G401 (cell line): ENCODE data around the gene OS9. TPM values are rescaled to one million over a fixed set of nuclear protein-coding genes. Genes with fewer than 3 reads are reported as not detected.
A peak's percentile ranks its signal among the peaks of the same experiment; 100 is the strongest.
"Not testable (repeated sequence)": the region's sequence is repeated elsewhere in the genome, so short reads cannot be mapped to it uniquely, and the experiment has no call there.

ENCODE experiments used
- DNase-seq: peaks from one replicate; pipeline ENCODE4 v3.0.0-alpha.2; 2015; ENCODE audit warnings: low spot score
- in situ Hi-C: cut with HindIII; loops from 2 replicates; pipeline ENCODE4 v1.10.0; 2016; ENCODE audit warnings: low sequenced_read_pairs, mixed read lengths
- total RNA-seq: library from RNA; depleted of rRNA; stranded (reverse); fragments of >200 nt; shearing (Covaris generic); gene quantifications from 2 replicates; pipeline ENCODE4 v1.2.3, GENCODE V29; 2014

Gene OS9
- total RNA-seq, 1 experiment from 2014 or later, result 134 TPM

DNA sequence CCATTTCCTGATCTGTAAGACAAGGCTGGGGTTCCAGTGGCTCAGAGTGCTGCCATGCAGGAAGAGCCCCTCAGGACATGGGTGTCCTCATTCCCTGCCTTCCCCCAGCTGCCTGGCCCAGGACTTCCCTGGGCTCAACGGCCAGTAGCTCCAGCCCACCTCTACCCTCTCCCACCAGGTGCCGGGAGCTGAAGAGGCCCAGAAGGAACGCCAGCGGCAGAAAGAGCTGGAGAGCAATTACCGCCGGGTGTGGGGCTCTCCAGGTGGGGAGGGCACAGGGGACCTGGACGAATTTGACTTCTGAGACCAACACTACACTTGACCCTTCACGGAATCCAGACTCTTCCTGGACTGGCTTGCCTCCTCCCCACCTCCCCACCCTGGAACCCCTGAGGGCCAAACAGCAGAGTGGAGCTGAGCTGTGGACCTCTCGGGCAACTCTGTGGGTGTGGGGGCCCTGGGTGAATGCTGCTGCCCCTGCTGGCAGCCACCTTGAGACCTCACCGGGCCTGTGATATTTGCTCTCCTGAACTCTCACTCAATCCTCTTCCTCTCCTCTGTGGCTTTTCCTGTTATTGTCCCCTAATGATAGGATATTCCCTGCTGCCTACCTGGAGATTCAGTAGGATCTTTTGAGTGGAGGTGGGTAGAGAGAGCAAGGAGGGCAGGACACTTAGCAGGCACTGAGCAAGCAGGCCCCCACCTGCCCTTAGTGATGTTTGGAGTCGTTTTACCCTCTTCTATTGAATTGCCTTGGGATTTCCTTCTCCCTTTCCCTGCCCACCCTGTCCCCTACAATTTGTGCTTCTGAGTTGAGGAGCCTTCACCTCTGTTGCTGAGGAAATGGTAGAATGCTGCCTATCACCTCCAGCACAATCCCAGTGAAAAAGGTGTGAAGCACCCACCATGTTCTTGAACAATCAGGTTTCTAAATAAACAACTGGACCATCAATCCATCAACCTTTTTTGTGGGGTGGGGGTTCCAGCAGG, 27.0 kb downstream of the OS9 start:
- in situ Hi-C loops, result no loop called here
- no peak for DNase-seq

- in situ Hi-C loops, DNase-seq: not testable (repeated sequence)
Observed at GRCh38 chr12:57721846-57722608, 28.1 kb downstream of the OS9 start.

DNA sequence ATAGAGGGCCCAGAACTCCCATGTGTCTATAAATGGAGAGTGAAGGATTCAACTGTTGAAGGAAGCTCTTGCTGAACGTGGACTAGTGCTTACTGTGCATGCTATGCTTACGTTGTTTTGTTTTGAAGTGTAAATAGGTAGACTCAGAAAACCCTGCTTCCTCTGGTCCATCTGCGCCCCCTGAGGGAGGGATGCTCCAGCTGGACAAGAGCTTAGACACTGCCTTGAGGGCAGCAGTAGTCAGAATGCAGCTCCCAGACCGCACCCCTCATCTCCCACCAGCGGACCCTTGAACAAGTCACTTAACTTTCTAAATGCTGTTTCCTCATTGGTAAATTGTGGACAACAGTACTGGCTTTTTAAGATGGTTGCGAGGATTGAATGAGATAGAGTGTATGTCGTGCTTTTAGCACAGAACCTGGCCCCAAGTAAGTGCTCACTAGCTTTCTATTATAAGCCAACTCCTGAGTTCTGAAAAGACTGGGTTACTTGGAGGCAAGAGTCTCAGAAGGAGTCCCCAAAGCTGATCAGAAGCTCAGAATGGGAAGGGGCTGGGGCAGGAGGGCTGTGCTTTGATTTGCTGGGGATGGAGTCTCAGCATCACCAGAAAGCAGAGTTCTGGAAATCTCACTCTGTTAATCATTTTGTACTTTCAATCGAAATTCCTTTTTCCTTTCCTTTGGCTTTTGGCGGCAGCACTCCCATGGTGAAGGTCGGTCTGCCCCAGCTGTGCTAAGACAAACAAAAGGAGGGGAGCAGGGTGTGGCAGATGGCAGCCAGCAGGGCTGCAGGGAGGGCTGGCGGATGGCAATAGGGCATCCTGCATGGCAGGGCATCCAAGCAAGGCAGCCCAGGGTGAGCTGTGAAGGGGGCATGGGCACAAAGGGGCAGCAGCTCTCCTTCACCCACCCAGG, 29.0 kb downstream of the OS9 start:
- in situ Hi-C loops, result no loop called here

GRCh38 chr12:57723630-57723962, 29.7 kb downstream of the OS9 start:
- in situ Hi-C loops, result no loop called here
- peak; percentile 18 for DNase-seq

More for the DNA sequence above, 29.0 kb downstream of the OS9 start:
- DNase-seq, result peak; percentile 38

DNA sequence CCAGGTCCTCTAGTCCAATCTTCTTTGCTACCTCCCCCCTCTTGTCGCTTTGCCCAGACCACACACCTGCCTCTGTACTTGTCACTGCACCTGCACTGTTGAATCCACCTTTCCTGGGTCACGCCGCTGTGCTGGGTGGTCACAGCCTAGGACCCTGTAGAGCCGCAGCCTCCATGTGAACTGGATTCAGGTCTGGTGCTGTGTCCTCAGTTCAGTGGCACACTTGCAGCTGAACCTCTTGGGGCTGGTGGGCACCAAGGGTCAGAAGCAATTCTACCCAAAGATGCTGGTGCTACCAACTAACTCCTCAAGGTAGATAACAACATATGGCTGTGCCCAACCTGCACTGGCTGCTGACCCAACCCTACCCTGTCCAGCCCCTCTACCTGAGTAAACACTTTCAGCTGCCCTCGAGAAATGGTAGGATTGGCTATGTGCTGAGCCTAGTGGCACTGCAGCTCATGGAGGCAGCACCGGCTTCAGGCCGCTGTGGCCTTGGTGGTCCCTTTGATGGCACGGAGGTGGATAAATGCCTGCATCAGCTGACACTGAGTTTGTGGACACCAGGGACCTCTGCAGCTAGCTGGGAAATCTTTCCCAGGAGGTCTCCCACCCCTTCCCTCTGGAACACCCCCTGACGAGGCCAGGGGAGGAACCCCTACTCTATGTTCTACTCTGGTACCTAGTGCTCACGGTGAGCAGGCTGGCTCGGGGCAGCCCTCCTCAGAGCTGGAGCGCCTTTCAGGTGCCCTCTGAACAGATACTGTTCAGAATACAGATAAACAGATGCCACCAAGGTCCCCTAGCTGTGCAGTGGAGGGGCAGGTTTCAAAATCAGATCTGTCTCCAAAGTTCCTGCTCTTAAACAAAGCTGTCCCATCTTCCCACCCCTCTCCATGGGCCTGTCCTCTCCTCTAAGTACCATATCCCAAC, 30.3 kb downstream of the OS9 start:
- in situ Hi-C loops, result no loop called here
- no peak for DNase-seq

DNA sequence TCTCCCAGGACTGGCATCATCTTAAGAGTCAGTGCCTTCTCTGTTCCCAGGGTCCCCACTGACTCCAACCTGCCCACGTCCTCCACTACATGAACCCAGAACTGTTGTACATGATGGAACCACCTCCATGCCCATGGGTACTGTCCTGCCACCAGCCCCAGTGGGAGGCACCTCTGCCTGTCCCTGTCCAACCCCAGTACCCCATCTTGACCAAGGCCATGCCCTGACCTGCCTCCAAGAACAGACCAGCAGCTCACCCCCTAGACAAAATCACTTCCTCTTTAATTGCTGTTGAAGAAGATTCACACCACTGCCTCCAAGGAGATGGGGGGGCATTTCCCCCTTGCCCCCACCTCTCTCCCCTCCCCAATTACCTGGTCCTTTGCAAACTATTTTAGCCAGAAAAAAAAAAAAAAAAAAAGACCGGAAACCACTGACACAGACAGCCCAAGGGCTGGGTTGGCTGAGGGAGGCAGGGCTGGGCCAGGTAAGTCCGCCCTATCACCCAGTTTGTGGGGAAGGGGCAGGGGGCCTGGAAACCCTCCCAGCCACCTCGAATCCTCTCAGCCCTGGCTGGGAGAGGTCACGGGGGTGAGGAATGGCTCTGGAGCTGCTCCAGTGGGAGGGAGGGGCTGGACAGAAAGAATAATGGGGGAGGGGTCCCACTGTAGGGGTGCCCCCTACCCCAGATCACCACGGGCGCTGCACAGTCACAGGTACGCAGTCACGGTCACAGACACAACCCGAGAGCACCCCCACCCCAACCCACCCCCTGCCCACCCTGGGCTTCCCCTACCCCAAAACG, 31.2 kb downstream of the OS9 start:
- no peak for DNase-seq
- in situ Hi-C loops, result no loop called here

DNA sequence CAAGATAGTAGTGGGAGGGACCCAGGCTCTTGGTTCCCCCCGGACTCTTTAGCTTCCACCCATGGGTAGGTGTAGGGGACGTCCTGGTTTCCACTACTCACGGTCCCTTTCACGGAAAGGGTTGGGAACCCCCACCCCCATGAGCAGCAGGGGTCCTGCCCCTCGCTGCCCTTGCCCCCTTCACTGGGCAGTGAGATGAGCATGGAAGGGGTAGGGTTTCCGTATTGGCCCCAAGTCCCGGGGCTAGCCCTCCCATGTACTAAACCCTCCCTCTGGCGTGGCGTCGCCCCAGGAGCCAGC, 31.9 kb downstream of the OS9 start:
- in situ Hi-C loops, result no loop called here
- DNase-seq, result no peak

GRCh38 chr12:57726151-57726883, 32.4 kb downstream of the OS9 start:
- in situ Hi-C loops, result no loop called here
- peak; percentile 64 for DNase-seq

DNA sequence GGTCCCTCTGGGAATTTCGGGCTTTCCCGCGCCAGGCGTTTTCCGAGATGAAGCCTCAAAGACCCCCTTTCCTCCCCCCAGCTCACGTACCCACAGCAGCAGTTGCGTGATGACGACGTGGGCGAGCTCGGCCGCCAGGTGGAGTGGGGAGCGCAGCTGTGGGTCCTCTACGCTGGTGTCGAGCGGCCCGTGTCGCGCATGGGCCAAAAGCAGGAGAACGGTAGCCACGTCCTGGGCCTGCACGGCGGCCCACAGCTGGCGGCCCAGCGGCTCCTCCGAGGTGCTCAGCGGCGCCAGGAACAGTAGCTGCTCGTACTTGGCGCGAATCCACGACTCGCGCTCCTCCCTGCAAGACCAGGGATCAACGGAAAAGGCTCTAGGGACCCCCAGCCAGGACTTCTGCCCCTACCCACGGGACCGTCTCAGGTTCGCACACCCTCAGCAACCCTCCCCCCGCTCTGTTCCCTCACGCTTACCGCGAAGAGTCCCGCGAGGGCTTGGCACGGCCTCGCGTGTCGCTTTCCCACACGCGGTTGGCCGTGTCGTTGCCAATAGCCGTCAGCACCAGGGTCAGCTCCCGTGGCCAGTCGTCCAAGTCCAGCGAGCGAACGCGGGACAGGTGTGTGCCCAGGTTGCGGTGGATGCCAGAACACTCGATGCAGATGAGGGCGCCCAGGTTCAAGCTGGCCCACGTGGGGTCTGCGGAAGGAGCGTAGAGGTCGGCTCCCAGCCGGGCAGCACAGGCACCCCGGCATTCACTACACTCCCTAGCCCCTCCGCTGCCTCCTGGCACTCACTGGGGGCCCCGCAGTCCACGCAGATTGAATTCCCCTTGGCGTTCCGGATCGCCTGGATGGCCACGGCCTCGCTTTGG, 33.2 kb downstream of the OS9 start:
- peak; percentile 38 for DNase-seq
- in situ Hi-C loops, result no loop called here

DNA sequence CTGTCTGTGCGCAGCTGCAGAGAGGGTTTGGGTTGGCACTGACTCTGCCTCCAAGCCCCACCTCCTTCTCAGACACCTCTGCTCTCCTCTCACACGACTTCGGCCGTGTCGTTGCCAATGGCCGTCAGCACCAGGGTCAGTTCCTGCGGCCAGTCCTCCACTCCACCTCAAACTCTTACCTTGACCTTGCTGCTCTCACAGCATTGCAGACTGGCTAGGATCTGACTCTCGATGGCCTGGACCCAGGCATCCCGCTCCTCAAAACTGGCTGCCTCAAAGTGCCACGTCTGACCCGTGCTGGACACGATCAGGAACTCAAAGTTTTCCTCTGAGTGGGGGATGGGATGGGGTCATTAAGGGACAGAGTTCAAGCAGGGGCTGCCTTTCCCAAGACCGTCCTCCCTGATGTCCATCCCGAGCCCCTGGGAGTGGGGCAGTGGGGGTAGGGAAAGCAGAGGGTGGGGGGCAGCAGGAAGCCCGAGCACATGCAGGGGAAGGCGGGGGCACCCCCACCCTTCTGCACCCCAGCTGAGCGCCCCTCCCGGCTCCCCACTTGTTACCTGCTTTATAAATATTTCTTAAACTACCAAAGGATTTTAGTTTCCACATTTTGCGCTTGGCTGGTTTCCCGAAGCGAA, 33.9 kb downstream of the OS9 start:
- in situ Hi-C loops, result no loop called here
- peak; percentile 64 for DNase-seq

GRCh38 chr12:57729321-57729844, 35.5 kb downstream of the OS9 start:
- peak; percentile 4 for DNase-seq
- in situ Hi-C loops, result no loop called here

- in situ Hi-C loops, result no loop called here
- peak; percentile 59 for DNase-seq
Observed at GRCh38 chr12:57730336-57731067, 36.6 kb downstream of the OS9 start.

GRCh38 chr12:57731411-57732080, 37.6 kb downstream of the OS9 start:
- in situ Hi-C loops, result no loop called here
- no peak for DNase-seq

DNA sequence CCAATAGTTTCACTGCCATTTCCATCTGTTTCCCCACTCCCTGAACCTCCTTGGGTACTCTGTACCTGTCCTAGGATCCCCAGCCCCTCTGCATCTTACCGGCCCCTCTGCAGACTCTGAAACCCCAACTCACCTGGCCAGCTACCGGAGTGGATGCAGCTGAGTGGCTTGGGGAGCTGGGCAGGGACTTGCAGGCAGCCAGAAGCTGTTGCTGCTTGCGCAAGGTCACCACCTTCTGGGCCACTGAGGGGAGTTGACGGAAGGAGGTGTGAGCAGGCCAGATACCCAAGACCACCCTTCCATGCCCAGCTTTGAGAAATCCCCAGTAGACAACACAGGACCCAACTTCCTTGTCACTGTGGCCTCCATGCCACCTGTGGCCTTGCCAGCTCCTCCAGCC, 38.3 kb downstream of the OS9 start:
- DNase-seq, result no peak
- in situ Hi-C loops, result no loop called here
